Mucosa of gallbladder (tissue), 1 donor: ENCODE measurements around the gene CCN2. TPM values are rescaled to one million over a fixed set of nuclear protein-coding genes. Genes with fewer than 3 reads are reported as not detected.
A peak's percentile ranks its signal among the peaks of the same experiment; 100 is the strongest.
"Not testable (repeated sequence)": the region's sequence is repeated elsewhere in the genome, so short reads cannot be mapped to it uniquely, and the experiment has no call there.

Source experiments
- DNase-seq: peaks from one replicate; pipeline ENCODE4 v3.0.0-alpha.2; 2020; ENCODE audit warnings: low spot score
- total RNA-seq: library from RNA; stranded (reverse); gene quantifications from one replicate; pipeline ENCODE4 v1.2.1, GENCODE V29; 2021
- donor health status: DM: no; HTN: no; CAD: no.

The CCN2 gene
- total RNA-seq, 1 donor from 2014 or later, result 315 TPM

GRCh38 chr6:131945971-131946370 lies 5.2 kb downstream of the CCN2 start:
- no peak for DNase-seq

GRCh38 chr6:131937703-131938631 lies 13.2 kb downstream of the CCN2 start:
- DNase-seq, result no peak

DNA sequence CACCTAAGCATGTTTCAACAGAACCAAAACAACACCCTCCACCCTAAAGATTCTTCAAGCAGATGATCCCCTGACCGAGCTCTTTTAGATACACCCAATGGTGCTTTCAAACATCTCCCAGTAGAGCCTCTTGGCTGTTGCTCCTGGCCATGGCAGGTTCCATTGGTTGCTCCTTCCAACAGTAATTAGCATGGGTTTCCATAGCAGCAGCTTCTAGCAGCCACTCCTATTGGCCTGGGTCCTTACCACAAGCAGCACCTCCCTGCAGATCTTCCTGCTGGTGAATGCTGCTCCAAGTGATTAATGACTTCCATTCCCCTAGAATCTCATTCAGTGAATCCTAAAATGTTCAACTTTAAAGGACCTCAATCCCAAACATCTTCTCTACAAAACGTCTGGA lies 13.9 kb downstream of the CCN2 start:
- DNase-seq, result no peak

- no peak for DNase-seq
Measured at GRCh38 chr6:131936156-131936555, 15.0 kb downstream of the CCN2 start.

DNA sequence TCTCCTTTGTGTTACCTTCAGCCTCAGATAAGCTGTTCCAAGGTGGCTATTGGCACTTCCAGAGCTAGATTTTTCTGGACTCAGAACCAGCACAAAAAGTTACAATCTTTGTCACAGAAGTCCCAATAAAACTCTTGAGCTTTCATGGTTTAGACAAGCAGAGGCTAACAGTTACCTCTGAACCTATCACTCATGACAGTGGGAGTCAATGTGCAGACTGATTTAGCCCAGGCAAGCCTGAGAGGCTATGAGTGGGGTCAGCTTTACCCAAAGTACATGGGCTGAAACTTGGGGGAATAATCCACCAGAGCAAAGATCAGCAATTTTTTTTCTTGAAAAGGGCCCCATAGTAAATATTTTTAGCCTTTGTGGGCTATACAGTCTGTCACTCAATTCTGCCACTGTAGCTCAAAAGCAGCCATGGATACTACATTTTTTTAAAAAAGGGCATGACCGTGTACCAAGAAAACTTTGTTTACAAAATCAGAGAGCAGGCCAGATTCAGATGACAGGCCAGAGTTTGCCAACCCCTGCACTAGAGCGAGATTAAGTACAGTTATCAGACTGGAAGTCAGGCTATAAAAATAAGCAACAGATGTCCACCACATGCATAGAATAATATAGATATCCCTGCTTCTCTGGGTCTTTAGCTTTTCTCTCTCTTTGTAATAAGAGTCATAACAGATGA lies 20.0 kb downstream of the CCN2 start:
- DNase-seq, result no peak

- no peak for DNase-seq
Measured at GRCh38 chr6:131929976-131930375, 21.2 kb downstream of the CCN2 start.

DNA sequence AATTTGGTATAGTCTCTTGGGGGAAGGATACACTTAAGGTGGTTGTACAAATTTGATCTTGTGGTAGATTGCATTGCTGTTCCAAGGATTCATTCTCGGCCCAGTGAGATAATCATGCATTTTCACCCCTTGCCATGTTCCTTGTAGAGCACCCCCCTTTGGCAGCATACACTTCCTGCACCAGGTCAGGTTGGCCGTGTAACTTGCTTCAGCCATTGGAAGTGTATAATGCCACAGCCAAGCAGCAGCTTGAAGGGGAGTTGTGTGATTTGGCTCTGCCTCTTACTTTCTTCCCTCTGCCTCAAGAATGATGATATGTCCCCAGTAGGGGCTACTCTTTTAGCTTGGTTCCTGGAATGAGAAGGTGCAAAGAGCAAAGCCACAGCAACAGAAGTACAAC lies 21.9 kb downstream of the CCN2 start:
- DNase-seq, result no peak

DNA sequence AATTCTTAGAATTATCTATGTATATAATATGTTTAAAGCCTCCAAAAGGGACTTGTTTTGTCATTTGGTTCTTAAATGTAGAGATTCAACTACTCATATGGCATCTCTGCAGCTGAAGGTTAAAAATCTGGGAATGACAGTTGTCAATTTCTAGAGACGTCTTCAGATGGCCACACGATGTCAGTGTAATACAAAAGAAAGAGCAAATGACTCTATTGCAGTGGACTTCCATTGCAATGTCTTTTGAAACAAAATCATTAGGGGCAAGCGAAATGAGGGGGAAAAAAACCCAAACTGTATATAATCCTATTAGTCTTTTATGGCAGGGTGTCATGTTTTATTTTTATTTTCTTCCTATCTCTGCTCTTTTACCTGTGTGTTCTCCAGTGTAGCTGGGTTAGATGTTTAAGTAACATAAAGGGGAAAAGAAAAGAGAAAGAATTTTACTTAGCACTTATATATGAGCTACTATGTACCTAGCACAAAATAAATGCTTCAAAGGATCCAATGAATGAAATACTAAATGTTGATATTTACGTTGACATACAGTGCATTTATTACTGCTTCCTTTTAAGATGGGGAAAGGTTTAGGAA lies 26.2 kb downstream of the CCN2 start:
- no peak for DNase-seq

DNA sequence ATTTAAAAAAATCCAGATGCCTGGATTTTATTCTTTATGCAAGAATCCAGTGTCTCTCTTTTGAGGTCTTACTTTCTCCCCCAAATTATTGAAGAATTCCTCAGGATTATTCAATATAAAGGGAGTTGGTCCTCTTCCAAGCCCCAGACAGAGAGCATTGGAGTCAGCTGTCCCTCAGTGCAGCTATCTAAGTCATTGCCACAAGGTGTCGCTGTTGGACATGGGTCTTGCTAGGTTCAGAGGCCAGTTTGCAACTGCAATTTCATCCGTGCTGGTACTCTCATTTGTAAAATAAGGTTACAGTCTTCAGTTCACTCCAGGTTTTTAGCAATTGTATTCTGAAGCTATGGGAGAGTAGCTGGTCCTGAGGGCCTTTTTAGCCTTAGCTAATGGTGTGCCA lies 27.8 kb downstream of the CCN2 start:
- peak; percentile 56 for DNase-seq

DNA sequence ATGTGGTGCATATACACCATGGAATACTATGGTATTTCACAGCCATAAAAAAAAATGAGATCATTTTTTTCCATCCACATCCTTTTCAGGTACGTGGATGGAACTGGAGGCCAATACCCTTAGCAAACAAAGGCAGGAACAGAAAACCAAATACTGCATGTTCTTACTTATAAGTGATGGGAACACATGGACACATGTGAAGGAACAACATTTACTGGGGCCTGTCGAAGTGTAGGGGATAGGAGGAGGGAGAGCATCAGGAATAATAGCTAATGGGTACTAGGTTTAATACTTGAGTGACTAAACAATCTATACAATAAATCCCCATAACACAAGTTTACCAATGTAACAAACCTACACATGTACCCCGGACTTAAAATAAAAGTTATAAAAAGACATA lies 30.5 kb downstream of the CCN2 start:
- no peak for DNase-seq

DNA sequence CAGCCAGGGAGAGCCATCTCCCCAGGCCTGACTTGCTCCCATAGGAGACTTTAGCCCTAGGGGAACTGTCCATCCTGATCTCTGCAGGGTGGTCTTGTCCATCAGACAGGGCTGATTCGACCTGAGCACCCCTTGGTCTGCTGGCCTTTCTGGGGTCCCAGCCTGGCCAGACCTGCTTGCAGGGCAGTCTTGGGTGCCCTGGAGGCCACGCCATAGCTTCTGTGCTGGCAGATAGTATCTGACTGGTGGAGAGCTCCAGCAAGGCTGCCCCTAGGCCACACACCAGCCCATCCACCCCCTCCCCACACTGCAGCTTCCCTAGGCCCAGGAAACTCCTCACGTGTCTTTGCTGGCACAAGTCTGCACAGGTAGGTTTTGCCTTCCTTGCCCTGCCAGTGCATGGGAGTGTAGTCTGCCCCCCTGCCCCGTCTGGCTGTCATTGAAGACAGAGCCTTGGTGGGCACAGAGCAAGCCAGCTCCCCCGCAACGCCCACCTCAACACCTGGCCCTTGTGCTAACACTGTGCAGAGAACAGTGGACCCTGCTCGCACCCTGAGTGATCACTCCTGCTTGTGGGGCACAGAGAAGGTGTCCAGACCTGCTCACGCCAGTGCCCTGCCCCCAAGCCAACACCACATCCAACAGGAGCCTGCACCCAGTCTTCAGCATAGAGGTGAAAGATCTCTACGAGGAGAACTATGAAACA lies 32.4 kb downstream of the CCN2 start:
- DNase-seq, result no peak

- DNase-seq, result no peak
Measured at GRCh38 chr6:131917763-131918649, 33.2 kb downstream of the CCN2 start.

DNA sequence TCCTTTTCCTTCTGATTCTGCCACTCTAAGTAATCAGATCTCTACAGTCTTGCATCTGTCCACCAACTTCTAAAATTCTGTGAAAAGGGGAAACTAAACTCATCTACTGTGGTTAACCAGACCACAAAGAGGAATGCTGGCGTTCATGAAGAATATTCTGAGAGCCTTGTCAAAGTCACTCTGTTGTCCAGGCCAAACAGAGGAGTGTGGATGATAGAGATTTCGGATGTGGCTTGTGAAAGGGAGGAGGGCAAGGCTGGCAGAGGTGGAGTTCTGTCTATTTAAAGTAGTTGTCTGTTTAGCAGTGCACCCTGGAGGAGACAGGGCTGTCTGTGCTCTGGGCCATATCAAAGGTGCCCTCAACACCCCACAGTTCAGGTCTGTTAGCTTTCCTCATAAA lies 33.9 kb downstream of the CCN2 start:
- no peak for DNase-seq

GRCh38 chr6:131916847-131917246 lies 34.3 kb downstream of the CCN2 start:
- DNase-seq, result no peak

GRCh38 chr6:131916091-131916796 lies 34.9 kb downstream of the CCN2 start:
- not testable (repeated sequence) for DNase-seq

- peak; percentile 78 for DNase-seq
Measured at GRCh38 chr6:131914967-131915751, 36.0 kb downstream of the CCN2 start.

DNA sequence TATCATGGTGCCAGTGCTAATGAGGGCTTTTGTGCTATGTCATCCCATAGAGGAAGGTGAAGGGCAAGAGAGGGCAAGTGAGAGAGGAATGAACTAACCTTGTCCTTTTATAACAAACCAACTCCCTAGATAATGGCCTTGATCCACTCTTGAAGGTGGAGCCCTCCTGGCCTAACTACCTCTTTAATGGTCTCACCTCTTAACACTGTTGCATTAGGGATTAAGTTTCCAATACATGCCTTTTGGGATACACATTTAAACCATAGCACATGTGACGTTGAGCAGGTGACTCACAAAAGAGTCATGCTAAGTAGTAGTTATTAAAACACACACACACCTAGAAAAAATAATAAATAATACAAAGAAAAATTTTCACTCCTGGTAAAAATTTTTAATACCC lies 36.9 kb downstream of the CCN2 start:
- DNase-seq, result no peak

GRCh38 chr6:131911951-131912350 lies 39.2 kb downstream of the CCN2 start:
- no peak for DNase-seq

- no peak for DNase-seq
Measured at GRCh38 chr6:131910956-131911355, 40.2 kb downstream of the CCN2 start.

- no peak for DNase-seq
Measured at GRCh38 chr6:131910219-131910589, 41.0 kb downstream of the CCN2 start.
